Endodermal cell (in vitro differentiated cells): ENCODE results near the gene SCRN2. TPM values are rescaled to one million over a fixed set of nuclear protein-coding genes. Genes with fewer than 3 reads are reported as not detected.

ENCODE experiments used
- DNase-seq: peaks from one replicate; pipeline ENCODE4 v3.0.0-alpha.2; 2017
- H3K27ac ChIP-seq: 2 replicates; pipeline ENCODE4 v1.5.1; 2013; ENCODE audit warnings: mild to moderate bottlenecking, low read depth, low read length, moderate library complexity
- H3K27me3 ChIP-seq: 2 replicates; pipeline ENCODE4 v1.6.1; 2013; ENCODE audit warnings: mild to moderate bottlenecking, low read length, moderate library complexity; ENCODE audit not compliant: insufficient read depth, control insufficient read depth, poor library complexity, severe bottlenecking
- H3K36me3 ChIP-seq: 2 replicates; pipeline ENCODE4 v1.7.0; 2013; ENCODE audit warnings: mild to moderate bottlenecking, low read length, moderate library complexity; ENCODE audit not compliant: control insufficient read depth, insufficient read depth
- H3K4me1 ChIP-seq: one replicate; pipeline ENCODE4 v1.7.0; 2013; ENCODE audit warnings: low read length; ENCODE audit not compliant: control insufficient read depth, insufficient read depth
- H3K4me3 ChIP-seq: 2 replicates; pipeline ENCODE4 v1.5.1; 2013; ENCODE audit warnings: mild to moderate bottlenecking, low read length, moderate library complexity
- H3K9ac ChIP-seq: 2 replicates; pipeline ENCODE4 v1.6.1; 2013; ENCODE audit warnings: mild to moderate bottlenecking, low read length, moderate library complexity; ENCODE audit not compliant: poor library complexity, severe bottlenecking; ENCODE audit errors: extremely low read depth
- H3K9me3 ChIP-seq: 2 replicates; pipeline ENCODE4 v1.6.1; 2013; ENCODE audit warnings: mild to moderate bottlenecking, low read length, moderate library complexity; ENCODE audit not compliant: control insufficient read depth
- H3K27ac Mint-ChIP-seq: 2 replicates; pipeline ENCODE4 v1.8.0; 2020; ENCODE audit warnings: mixed read lengths
- H3K27me3 Mint-ChIP-seq: 2 replicates; pipeline ENCODE4 v1.8.0; 2021; ENCODE audit warnings: mild to moderate bottlenecking, mixed read lengths; ENCODE audit not compliant: insufficient read depth
- H3K36me3 Mint-ChIP-seq: 2 replicates; pipeline ENCODE4 v1.8.0; 2020; ENCODE audit warnings: low read depth, mixed read lengths
- H3K4me1 Mint-ChIP-seq: 2 replicates; pipeline ENCODE4 v1.8.0; 2020; ENCODE audit warnings: mixed read lengths
- H3K4me3 Mint-ChIP-seq: 2 replicates; pipeline ENCODE4 v1.8.0; 2020; ENCODE audit warnings: mild to moderate bottlenecking, moderate library complexity, mixed read lengths
- H3K9me3 Mint-ChIP-seq: 2 replicates; pipeline ENCODE4 v1.8.0; 2020; ENCODE audit warnings: mild to moderate bottlenecking, mixed read lengths
- CTCF ChIP-seq: fragments of 200-600 bp; sonication (generic); conservative IDR thresholded peaks from 2 replicates; pipeline ENCODE4 v1.5.0; 2021; ENCODE audit warnings: antibody characterized with exemption, mild to moderate bottlenecking
- WGBS, 2 experiments: methylation state at CpG; one replicate each; pipeline versions ENCODE4 v1.1.5 to v1.1.7; 2013; ENCODE audit warnings: missing lambda C conversion rate in 2 of 2, mixed read lengths in 1 of 2; ENCODE audit not compliant: insufficient coverage in 1 of 2, insufficient read length in 1 of 2; 5-methylcytosine and 5-hydroxymethylcytosine counted together
- total RNA-seq, 2 donors: library from RNA; stranded (reverse); fragmentation: NEBNext Ultra II Directional in 1 of 2; extraction: Animal tissue kit (Norgen Biotek cat#: 25700) in 1 of 2; gene quantifications; 2 replicates in 1 of 2; 3 replicates in 1 of 2; pipeline ENCODE4 v1.2.1, GENCODE V29; 2021

SCRN2 gene
- total RNA-seq, 2 donors from 2014 or later, result 54.5 to 71.9 TPM

- Histone ChIP-seq H3K27ac (no peak overlapping the region), H3K9me3 (no peaks in the 10 kb centered on the region), H3K9ac (no peak overlapping the region), H3K4me1 (no peaks in the 10 kb centered on the region), H3K4me3 (no peak overlapping the region), H3K27me3 (no peaks in the 10 kb centered on the region), H3K36me3 (no peaks in the 10 kb centered on the region)
- H3K4me3 Mint-ChIP-seq, result no peak overlapping the region
- TF ChIP-seq CTCF, result no peak
- H3K27ac Mint-ChIP-seq, result no peak overlapping the region
- 77 to 88% methylated on average over 5 to 6 of the region's 6 CpGs for WGBS, 2 experiments
- DNase-seq, result no peak
- H3K9me3 Mint-ChIP-seq, result no peaks in the 10 kb centered on the region
- H3K36me3 Mint-ChIP-seq, result no peaks in the 10 kb centered on the region
- peaks cover 14% of the 10 kb centered on the region for H3K4me1 Mint-ChIP-seq
- H3K27me3 Mint-ChIP-seq, result peaks cover 2% of the 10 kb centered on the region
These were observed 47.2 kb upstream of the SCRN2 start for GRCh38 chr17:47888293-47888692.

GRCh38 chr17:47884905-47885730, 44.0 kb upstream of the SCRN2 start:
- Mint-ChIP-seq H3K9me3 (no peaks in the 10 kb centered on the region), H3K27ac (no peak overlapping the region), H3K4me1 (peaks cover 7% of the 10 kb centered on the region), H3K36me3 (no peaks in the 10 kb centered on the region), H3K27me3 (peaks cover 14% of the 10 kb centered on the region), H3K4me3 (no peak overlapping the region)
- Histone ChIP-seq H3K27ac (no peak overlapping the region), H3K9ac (no peak overlapping the region), H3K4me3 (no peak overlapping the region), H3K9me3 (no peaks in the 10 kb centered on the region), H3K27me3 (no peaks in the 10 kb centered on the region), H3K4me1 (no peaks in the 10 kb centered on the region), H3K36me3 (no peaks in the 10 kb centered on the region)
- 67 to 72% methylated on average over 9 to 11 of the region's 11 CpGs for WGBS, 2 experiments
- TF ChIP-seq CTCF, result no peak
- DNase-seq, result peak; percentile 68

GRCh38 chr17:47884427-47884740, 43.3 kb upstream of the SCRN2 start:
- H3K27ac Mint-ChIP-seq, result no peak overlapping the region
- H3K36me3 ChIP-seq, result no peaks in the 10 kb centered on the region
- no peak for TF ChIP-seq CTCF
- H3K27me3 ChIP-seq, result no peaks in the 10 kb centered on the region
- DNase-seq, result no peak
- H3K9me3 Mint-ChIP-seq, result no peaks in the 10 kb centered on the region
- H3K4me3 Mint-ChIP-seq, result no peak overlapping the region
- H3K4me1 Mint-ChIP-seq, result peaks cover 6% of the 10 kb centered on the region
- no peaks in the 10 kb centered on the region for H3K9me3 ChIP-seq
- WGBS, 2 experiments, result 60 to 79% methylated on average over 2 to 5 of the region's 5 CpGs
- no peaks in the 10 kb centered on the region for H3K36me3 Mint-ChIP-seq
- no peaks in the 10 kb centered on the region for H3K4me1 ChIP-seq
- H3K9ac ChIP-seq, result no peak overlapping the region
- H3K27me3 Mint-ChIP-seq, result peaks cover 14% of the 10 kb centered on the region
- H3K4me3 ChIP-seq, result no peak overlapping the region
- H3K27ac ChIP-seq, result no peak overlapping the region
